Suprapubic skin (tissue), 4 donors: ENCODE data around the gene ARHGEF7. TPM values are rescaled to one million over a fixed set of nuclear protein-coding genes. Genes with fewer than 3 reads are reported as not detected.

Experiments used
- DNase-seq, 2 donors: peaks; one replicate each; pipeline ENCODE4 v3.0.0-alpha.2; 2019; ENCODE audit warnings: low spot score in 2 of 2
- H3K27ac ChIP-seq: fragments of 200-600 bp; sonication (generic); one replicate; pipeline ENCODE4 v1.5.1; 2019
- H3K27me3 ChIP-seq: fragments of 200-600 bp; sonication (generic); one replicate; pipeline ENCODE4 v1.5.1; 2019
- H3K36me3 ChIP-seq: fragments of 200-600 bp; sonication (generic); one replicate; pipeline ENCODE4 v1.5.1; 2019
- H3K4me1 ChIP-seq: fragments of 200-600 bp; sonication (generic); one replicate; pipeline ENCODE4 v1.5.1; 2019
- H3K4me3 ChIP-seq: fragments of 200-600 bp; sonication (generic); one replicate; pipeline ENCODE4 v1.5.1; 2019; ENCODE audit warnings: mild to moderate bottlenecking
- H3K9me3 ChIP-seq: fragments of 200-600 bp; sonication (generic); one replicate; pipeline ENCODE4 v1.5.1; 2019
- EP300 ChIP-seq: sonication (generic); formaldehyde crosslinking; IDR thresholded peaks from one replicate; pipeline ENCODE4 v1.6.1; 2017; ENCODE audit warnings: antibody characterized with exemption
- POLR2A ChIP-seq, 2 donors: fragments of 450-650 bp; IDR thresholded peaks; one replicate each; pipeline ENCODE4 v1.6.1; 2017; ENCODE audit warnings: antibody characterized with exemption in 2 of 2, mild to moderate bottlenecking in 2 of 2, moderate library complexity in 2 of 2
- POLR2AphosphoS5 ChIP-seq, 3 donors: sonication (generic); formaldehyde crosslinking; IDR thresholded peaks; one replicate each; pipeline ENCODE4 v1.6.1; 2017; ENCODE audit warnings: antibody characterized with exemption in 3 of 3
- WGBS: methylation state at CpG from one replicate; pipeline ENCODE4 v1.1.5; 2018; 5-methylcytosine and 5-hydroxymethylcytosine counted together
- total RNA-seq, 4 donors: library from RNA; depleted of rRNA; stranded (reverse); fragments of >200 nt; gene quantifications; one replicate each; pipeline ENCODE4 v1.1.0, GENCODE V29; 2016
- TF ChIP-seq, protein P1 (sequence below), 2 donors: fragments of 200-600 bp in 1 of 2; fragments of 450-650 bp in 1 of 2; sonication (generic) in 1 of 2; IDR thresholded peaks; one replicate each; pipeline ENCODE4 v1.5.1; 2016 to 2019; ENCODE audit warnings: antibody characterized with exemption in 2 of 2, mild to moderate bottlenecking in 1 of 2, moderate library complexity in 1 of 2

ARHGEF7 gene
- total RNA-seq, 4 donors from 2014 or later, result 72.1 to 210 (median 99.6) TPM

DNA sequence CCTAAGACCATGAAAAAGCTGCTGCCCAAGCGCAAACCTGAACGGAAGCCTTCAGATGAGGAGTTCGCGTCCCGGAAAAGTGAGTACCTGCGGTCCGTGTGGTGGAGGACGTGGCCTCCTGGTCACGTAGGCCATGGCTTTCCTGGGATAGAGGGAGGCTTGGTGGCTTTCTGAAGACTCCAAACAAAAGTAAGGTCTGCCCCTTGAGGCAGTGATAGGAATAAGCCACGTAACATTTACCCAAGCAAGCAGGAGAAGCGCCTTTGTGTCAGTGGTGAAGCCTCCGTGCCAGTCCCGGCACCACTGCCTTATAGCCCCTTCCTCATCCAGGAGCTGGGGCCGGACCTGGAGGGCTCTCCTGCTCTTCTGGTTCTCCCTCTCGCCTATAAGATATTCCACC lies 171.1 kb downstream of the ARHGEF7 start:
- WGBS, result 88% methylated on average over 15 of the region's 15 CpGs
- Histone ChIP-seq H3K4me3 (no peak overlapping the region), H3K27me3 (no peaks in the 10 kb centered on the region), H3K36me3 (peaks cover 85% of the 10 kb centered on the region), H3K27ac (no peak overlapping the region), H3K4me1 (peaks cover 19% of the 10 kb centered on the region), H3K9me3 (no peaks in the 10 kb centered on the region)
- TF ChIP-seq POLR2A (IDR thresholded peaks at IDR 0.05) (no peak), POLR2AphosphoS5 (IDR thresholded peaks at IDR 0.05) (no peak), EP300 (no peak)
- TF ChIP-seq, protein P1, sequence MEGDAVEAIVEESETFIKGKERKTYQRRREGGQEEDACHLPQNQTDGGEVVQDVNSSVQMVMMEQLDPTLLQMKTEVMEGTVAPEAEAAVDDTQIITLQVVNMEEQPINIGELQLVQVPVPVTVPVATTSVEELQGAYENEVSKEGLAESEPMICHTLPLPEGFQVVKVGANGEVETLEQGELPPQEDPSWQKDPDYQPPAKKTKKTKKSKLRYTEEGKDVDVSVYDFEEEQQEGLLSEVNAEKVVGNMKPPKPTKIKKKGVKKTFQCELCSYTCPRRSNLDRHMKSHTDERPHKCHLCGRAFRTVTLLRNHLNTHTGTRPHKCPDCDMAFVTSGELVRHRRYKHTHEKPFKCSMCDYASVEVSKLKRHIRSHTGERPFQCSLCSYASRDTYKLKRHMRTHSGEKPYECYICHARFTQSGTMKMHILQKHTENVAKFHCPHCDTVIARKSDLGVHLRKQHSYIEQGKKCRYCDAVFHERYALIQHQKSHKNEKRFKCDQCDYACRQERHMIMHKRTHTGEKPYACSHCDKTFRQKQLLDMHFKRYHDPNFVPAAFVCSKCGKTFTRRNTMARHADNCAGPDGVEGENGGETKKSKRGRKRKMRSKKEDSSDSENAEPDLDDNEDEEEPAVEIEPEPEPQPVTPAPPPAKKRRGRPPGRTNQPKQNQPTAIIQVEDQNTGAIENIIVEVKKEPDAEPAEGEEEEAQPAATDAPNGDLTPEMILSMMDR (IDR thresholded peaks at IDR 0.05), result no peak
- DNase-seq, result no peak

DNA sequence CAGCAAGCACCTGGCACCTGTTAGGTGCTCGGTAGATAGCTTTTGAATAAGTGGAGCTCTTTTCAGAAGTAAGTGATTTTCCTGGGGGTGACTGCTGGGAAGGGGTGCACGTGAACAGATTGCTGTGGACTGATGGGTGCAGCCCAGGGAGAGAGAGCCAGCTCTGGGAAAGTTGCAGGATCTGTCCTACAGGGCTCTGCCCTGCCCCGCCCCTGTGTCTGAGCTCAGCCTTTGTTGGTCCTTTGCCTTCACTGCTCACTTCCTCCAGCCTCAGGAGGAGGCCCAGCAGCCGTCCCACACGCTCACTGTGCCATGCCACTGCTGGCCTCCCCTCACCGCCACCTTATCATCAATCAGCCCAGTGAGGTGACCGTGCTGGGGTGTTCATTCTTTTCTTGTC lies 171.6 kb downstream of the ARHGEF7 start:
- no peak for DNase-seq
- H3K27me3 ChIP-seq, result no peaks in the 10 kb centered on the region
- no peak overlapping the region for H3K27ac ChIP-seq
- H3K4me1 ChIP-seq, result peaks cover 13% of the 10 kb centered on the region
- WGBS, result 84% methylated on average over 6 of the region's 7 CpGs
- H3K4me3 ChIP-seq, result no peak overlapping the region
- H3K36me3 ChIP-seq, result peaks cover 86% of the 10 kb centered on the region
- H3K9me3 ChIP-seq, result no peaks in the 10 kb centered on the region
- TF ChIP-seq POLR2AphosphoS5 (IDR thresholded peaks at IDR 0.05) (no peak), POLR2A (IDR thresholded peaks at IDR 0.05) (no peak), EP300 (no peak)
- TF ChIP-seq, protein P1 (IDR thresholded peaks at IDR 0.05), result no peak

DNA sequence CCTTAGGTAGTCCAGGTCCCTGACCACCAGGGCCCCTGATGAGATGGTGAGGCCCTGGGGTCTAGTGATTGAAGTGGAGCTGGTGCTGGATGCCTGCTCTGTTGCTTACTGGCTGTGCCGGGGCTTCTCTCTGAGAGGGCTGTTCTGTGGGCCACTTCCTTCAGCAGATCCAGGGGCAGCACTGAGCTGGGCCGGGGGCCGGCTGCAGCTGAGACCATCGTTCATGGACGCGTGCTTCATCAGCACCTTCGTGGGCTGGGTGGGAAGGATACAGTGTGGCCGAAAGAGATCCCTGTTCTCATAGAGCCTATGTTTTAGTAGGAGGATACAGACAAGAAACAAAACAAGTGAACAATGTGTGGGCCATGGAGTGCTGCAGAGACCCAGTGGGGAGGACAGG lies 172.1 kb downstream of the ARHGEF7 start:
- Histone ChIP-seq H3K36me3 (peaks cover 89% of the 10 kb centered on the region), H3K27ac (no peak overlapping the region)
- 98% methylated on average over 8 of the region's 8 CpGs for WGBS

DNA sequence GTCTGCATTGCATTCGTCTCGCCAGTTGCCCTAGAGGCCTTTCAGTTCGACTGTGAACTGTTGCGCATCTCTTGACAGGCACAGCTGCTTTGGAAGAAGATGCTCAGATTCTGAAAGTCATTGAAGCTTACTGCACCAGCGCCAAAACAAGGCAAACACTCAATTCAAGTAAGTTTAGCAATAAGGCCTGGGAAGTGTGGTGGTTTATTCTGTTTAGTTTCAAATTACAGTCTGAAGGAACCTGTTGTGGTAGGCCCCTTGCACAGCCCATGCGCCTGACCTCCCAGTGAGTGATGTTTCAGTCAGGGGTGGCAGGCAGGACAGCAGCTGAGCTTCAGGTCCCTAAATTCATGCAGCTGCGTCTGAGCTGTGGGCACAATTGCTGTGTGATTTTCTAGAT lies 173.2 kb downstream of the ARHGEF7 start:
- H3K27me3 ChIP-seq, result no peaks in the 10 kb centered on the region
- no peak for DNase-seq
- H3K27ac ChIP-seq, result no peak overlapping the region
- H3K36me3 ChIP-seq, result peaks cover 94% of the 10 kb centered on the region
- H3K9me3 ChIP-seq, result no peaks in the 10 kb centered on the region
- H3K4me1 ChIP-seq, result no peaks in the 10 kb centered on the region
- no peak for TF ChIP-seq POLR2AphosphoS5 (IDR thresholded peaks at IDR 0.05)
- TF ChIP-seq, protein P1 (IDR thresholded peaks at IDR 0.05), result no peak
- no peak for TF ChIP-seq EP300
- no peak for TF ChIP-seq POLR2A (IDR thresholded peaks at IDR 0.05)
- H3K4me3 ChIP-seq, result no peak overlapping the region
- 87% methylated on average over 7 of the region's 7 CpGs for WGBS

More for the DNA sequence above, 172.1 kb downstream of the ARHGEF7 start:
- DNase-seq, result no peak
- Histone ChIP-seq H3K4me3 (no peak overlapping the region), H3K27me3 (no peaks in the 10 kb centered on the region), H3K9me3 (no peaks in the 10 kb centered on the region), H3K4me1 (peaks cover 9% of the 10 kb centered on the region)
- no peak for TF ChIP-seq POLR2AphosphoS5 (IDR thresholded peaks at IDR 0.05)
- TF ChIP-seq, protein P1 (IDR thresholded peaks at IDR 0.05), result no peak
- TF ChIP-seq POLR2A (IDR thresholded peaks at IDR 0.05), result no peak
- no peak for TF ChIP-seq EP300

DNA sequence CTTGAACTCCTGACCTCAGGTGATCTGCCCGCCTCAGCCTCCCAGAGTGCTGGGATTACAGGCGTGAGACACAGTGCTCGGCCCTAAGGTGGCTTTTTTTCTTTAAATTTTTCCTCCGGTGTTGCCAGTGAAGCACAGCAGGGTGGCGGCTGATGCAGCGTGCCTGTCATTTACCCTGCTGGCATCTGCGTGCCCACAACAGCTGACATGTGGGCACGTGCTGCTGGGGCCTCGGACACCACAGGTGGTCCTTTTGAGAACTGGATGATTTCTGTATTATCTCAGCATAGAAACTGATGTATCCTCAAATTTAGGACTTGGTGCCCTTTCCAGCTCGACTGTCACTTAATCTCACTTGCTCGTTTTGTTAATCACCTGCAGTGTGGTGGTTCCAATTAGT lies 174.1 kb downstream of the ARHGEF7 start:
- Histone ChIP-seq H3K9me3 (no peaks in the 10 kb centered on the region), H3K4me1 (no peaks in the 10 kb centered on the region), H3K36me3 (peaks cover 92% of the 10 kb centered on the region), H3K27me3 (no peaks in the 10 kb centered on the region), H3K4me3 (no peak overlapping the region), H3K27ac (no peak overlapping the region)
- WGBS, result 87% methylated on average over 11 of the region's 11 CpGs
- no peak for TF ChIP-seq EP300
- TF ChIP-seq POLR2A (IDR thresholded peaks at IDR 0.05), result no peak
- TF ChIP-seq, protein P1 (IDR thresholded peaks at IDR 0.05), result no peak
- no peak for TF ChIP-seq POLR2AphosphoS5 (IDR thresholded peaks at IDR 0.05)
- no peak for DNase-seq
